ENCODE results near the gene RLN1. TPM values are rescaled to one million over a fixed set of nuclear protein-coding genes. Genes with fewer than 3 reads are reported as not detected.
A peak's percentile ranks its signal among the peaks of the same experiment; 100 is the strongest.

The RLN1 gene
- total and polyA plus RNA-seq, 10 of the 15 experiments (the other 5 are each of a cell fraction or from before 2014, with no cell fraction given): 0.80 to 2.8 (median 1.9) TPM

- 0 out of 4 replicates have a peak, but pooled peaks of 1 of the 2 experiments have one; percentile 45 for TF ChIP-seq EP300 (IDR thresholded peaks at IDR 0.05; ENCODE audit: borderline replicate concordance in 1 of 2, control insufficient read depth in 1 of 2, low read depth in 2 of 2, low read length in 2 of 2)
- no peak for TF ChIP-seq TAF1 (IDR thresholded peaks at IDR 0.05; ENCODE audit: borderline replicate concordance, low read depth, low read length)
- no peak for TF ChIP-seq MTA3 (IDR thresholded peaks at IDR 0.05; ENCODE audit: borderline replicate concordance, low read length)
- TF ChIP-seq MTA2 (IDR thresholded peaks at IDR 0.05; ENCODE audit: low read depth): peak; percentile 68; the same call in 1 of the 2 replicates
- no peak for TF ChIP-seq TCF7 (IDR thresholded peaks at IDR 0.05; ENCODE audit: borderline replicate concordance)
- 0 out of 2 replicates have a peak, but pooled peaks have one; percentile 12 for TF ChIP-seq RUNX3 (IDR thresholded peaks at IDR 0.05; ENCODE audit: low read length)
- no peak for TF ChIP-seq CUX1 (IDR thresholded peaks at IDR 0.05; ENCODE audit: insufficient replicate concordance, low read depth, low read length)
- peak; percentile 47; the same call in 1 of the 2 replicates for TF ChIP-seq RELB (IDR thresholded peaks at IDR 0.05; ENCODE audit: low read depth)
- TF ChIP-seq FOXM1 (IDR thresholded peaks at IDR 0.05; ENCODE audit: low read depth, low read length): no peak
- TF ChIP-seq ZBTB4 (CRISPR knock-in tag; IDR thresholded peaks at IDR 0.05): no peak
- no peak for TF ChIP-seq ELK1 (IDR thresholded peaks at IDR 0.05; ENCODE audit: low read depth, low read length)
- no peak for TF ChIP-seq CHD1 (IDR thresholded peaks at IDR 0.05; ENCODE audit: low read depth, low read length)
- peak; percentile 54; the same call in 1 of the 2 replicates for TF ChIP-seq SPI1 (IDR thresholded peaks at IDR 0.05; ENCODE audit: borderline replicate concordance, insufficient read depth, low read depth, low read length)
These were observed 35.4 kb upstream of the RLN1 start (continued) for GRCh38 chr9:5375091-5375490.
